Measurements from ENCODE around the gene RSPO4. TPM values are rescaled to one million over a fixed set of nuclear protein-coding genes. Genes with fewer than 3 reads are reported as not detected.
"Not testable (repeated sequence)": the region's sequence is repeated elsewhere in the genome, so short reads cannot be mapped to it uniquely, and the experiment has no call there.

Gene RSPO4
- total RNA-seq, 2 donors from 2014 or later, result 3.8 to 7.6 TPM

- 84 to 93% methylated on average over 3 of the region's 3 CpGs for WGBS, 2 experiments (ENCODE audit: insufficient coverage in 1 of 2, insufficient read length in 1 of 2)
- no peaks in the 10 kb centered on the region for H3K9me3 Mint-ChIP-seq
- Histone ChIP-seq H3K9ac (ENCODE audit: extremely low read depth, low read length, poor library complexity, severe bottlenecking) (no peak overlapping the region), H3K27me3 (ENCODE audit: control insufficient read depth, insufficient read depth, low read length, poor library complexity, severe bottlenecking) (no peaks in the 10 kb centered on the region), H3K36me3 (ENCODE audit: control insufficient read depth, insufficient read depth, low read length) (no peaks in the 10 kb centered on the region), H3K4me3 (ENCODE audit: low read length) (no peak overlapping the region), H3K9me3 (ENCODE audit: control insufficient read depth, low read length) (no peaks in the 10 kb centered on the region), H3K27ac (ENCODE audit: low read depth, low read length) (no peak overlapping the region), H3K4me1 (ENCODE audit: control insufficient read depth, insufficient read depth, low read length) (no peaks in the 10 kb centered on the region)
- no peak for DNase-seq
- H3K27ac Mint-ChIP-seq, result peak overlapping the region; percentile 30
- TF ChIP-seq, protein P1, sequence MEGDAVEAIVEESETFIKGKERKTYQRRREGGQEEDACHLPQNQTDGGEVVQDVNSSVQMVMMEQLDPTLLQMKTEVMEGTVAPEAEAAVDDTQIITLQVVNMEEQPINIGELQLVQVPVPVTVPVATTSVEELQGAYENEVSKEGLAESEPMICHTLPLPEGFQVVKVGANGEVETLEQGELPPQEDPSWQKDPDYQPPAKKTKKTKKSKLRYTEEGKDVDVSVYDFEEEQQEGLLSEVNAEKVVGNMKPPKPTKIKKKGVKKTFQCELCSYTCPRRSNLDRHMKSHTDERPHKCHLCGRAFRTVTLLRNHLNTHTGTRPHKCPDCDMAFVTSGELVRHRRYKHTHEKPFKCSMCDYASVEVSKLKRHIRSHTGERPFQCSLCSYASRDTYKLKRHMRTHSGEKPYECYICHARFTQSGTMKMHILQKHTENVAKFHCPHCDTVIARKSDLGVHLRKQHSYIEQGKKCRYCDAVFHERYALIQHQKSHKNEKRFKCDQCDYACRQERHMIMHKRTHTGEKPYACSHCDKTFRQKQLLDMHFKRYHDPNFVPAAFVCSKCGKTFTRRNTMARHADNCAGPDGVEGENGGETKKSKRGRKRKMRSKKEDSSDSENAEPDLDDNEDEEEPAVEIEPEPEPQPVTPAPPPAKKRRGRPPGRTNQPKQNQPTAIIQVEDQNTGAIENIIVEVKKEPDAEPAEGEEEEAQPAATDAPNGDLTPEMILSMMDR (conservative IDR thresholded peaks at IDR 0.05), result no peak
- H3K36me3 Mint-ChIP-seq (ENCODE audit: low read depth), result no peaks in the 10 kb centered on the region
- no peaks in the 10 kb centered on the region for H3K4me1 Mint-ChIP-seq
- H3K4me3 Mint-ChIP-seq, result no peak overlapping the region
- H3K27me3 Mint-ChIP-seq (ENCODE audit: insufficient read depth), result peaks cover 5% of the 10 kb centered on the region
Observed at GRCh38 chr20:988272-988671, 13.8 kb downstream of the RSPO4 start.

GRCh38 chr20:987677-988076, 14.4 kb downstream of the RSPO4 start:
- H3K27ac ChIP-seq (ENCODE audit: low read depth, low read length), result no peak overlapping the region
- Mint-ChIP-seq H3K9me3 (no peaks in the 10 kb centered on the region), H3K4me1 (peaks cover 4% of the 10 kb centered on the region), H3K27me3 (ENCODE audit: insufficient read depth) (peaks cover 5% of the 10 kb centered on the region), H3K36me3 (ENCODE audit: low read depth) (no peaks in the 10 kb centered on the region), H3K27ac (no peak overlapping the region), H3K4me3 (no peak overlapping the region)
- TF ChIP-seq, protein P1 (conservative IDR thresholded peaks at IDR 0.05), result no peak
- no peaks in the 10 kb centered on the region for H3K27me3 ChIP-seq (ENCODE audit: control insufficient read depth, insufficient read depth, low read length, poor library complexity, severe bottlenecking)
- no peaks in the 10 kb centered on the region for H3K4me1 ChIP-seq (ENCODE audit: control insufficient read depth, insufficient read depth, low read length)
- H3K9ac ChIP-seq (ENCODE audit: extremely low read depth, low read length, poor library complexity, severe bottlenecking), result no peak overlapping the region
- 78 to 100% methylated on average over 2 of the region's 2 CpGs for WGBS, 2 experiments (ENCODE audit: insufficient coverage in 1 of 2, insufficient read length in 1 of 2)
- H3K4me3 ChIP-seq (ENCODE audit: low read length), result no peak overlapping the region
- H3K36me3 ChIP-seq (ENCODE audit: control insufficient read depth, insufficient read depth, low read length), result no peaks in the 10 kb centered on the region
- DNase-seq, result no peak
- no peaks in the 10 kb centered on the region for H3K9me3 ChIP-seq (ENCODE audit: control insufficient read depth, low read length)

GRCh38 chr20:986733-987355, 15.3 kb downstream of the RSPO4 start:
- H3K4me3 ChIP-seq (ENCODE audit: low read length), result no peak overlapping the region
- Mint-ChIP-seq H3K36me3 (ENCODE audit: low read depth) (no peaks in the 10 kb centered on the region), H3K4me1 (peaks cover 5% of the 10 kb centered on the region), H3K27me3 (ENCODE audit: insufficient read depth) (peaks cover 5% of the 10 kb centered on the region), H3K9me3 (no peaks in the 10 kb centered on the region), H3K4me3 (no peak overlapping the region), H3K27ac (no peak overlapping the region)
- H3K27me3 ChIP-seq (ENCODE audit: control insufficient read depth, insufficient read depth, low read length, poor library complexity, severe bottlenecking), result no peaks in the 10 kb centered on the region
- H3K27ac ChIP-seq (ENCODE audit: low read depth, low read length), result no peak overlapping the region
- H3K9me3 ChIP-seq (ENCODE audit: control insufficient read depth, low read length), result no peaks in the 10 kb centered on the region
- no peaks in the 10 kb centered on the region for H3K36me3 ChIP-seq (ENCODE audit: control insufficient read depth, insufficient read depth, low read length)
- WGBS, 2 experiments (ENCODE audit: insufficient coverage in 1 of 2, insufficient read length in 1 of 2), result 84 to 92% methylated on average over 3 of the region's 4 CpGs
- H3K9ac ChIP-seq (ENCODE audit: extremely low read depth, low read length, poor library complexity, severe bottlenecking), result no peak overlapping the region
- no peaks in the 10 kb centered on the region for H3K4me1 ChIP-seq (ENCODE audit: control insufficient read depth, insufficient read depth, low read length)
- peak; percentile 56 for DNase-seq
- TF ChIP-seq, protein P1 (conservative IDR thresholded peaks at IDR 0.05), result no peak

- not testable (repeated sequence) for H3K36me3 Mint-ChIP-seq (ENCODE audit: low read depth); H3K4me1 Mint-ChIP-seq; H3K36me3 ChIP-seq (ENCODE audit: control insufficient read depth, insufficient read depth, low read length); H3K9ac ChIP-seq (ENCODE audit: extremely low read depth, low read length, poor library complexity, severe bottlenecking); H3K9me3 Mint-ChIP-seq; H3K4me3 ChIP-seq (ENCODE audit: low read length); H3K27ac ChIP-seq (ENCODE audit: low read depth, low read length); H3K9me3 ChIP-seq (ENCODE audit: control insufficient read depth, low read length); H3K4me3 Mint-ChIP-seq; H3K27me3 Mint-ChIP-seq (ENCODE audit: insufficient read depth); H3K4me1 ChIP-seq (ENCODE audit: control insufficient read depth, insufficient read depth, low read length); H3K27ac Mint-ChIP-seq; H3K27me3 ChIP-seq (ENCODE audit: control insufficient read depth, insufficient read depth, low read length, poor library complexity, severe bottlenecking); DNase-seq
- WGBS, 2 experiments (ENCODE audit: insufficient coverage in 1 of 2, insufficient read length in 1 of 2), result 83% methylated on average over 1 of the region's 1 CpG; no CpG with 5 or more reads in 1 of the 2 experiments
Observed at GRCh38 chr20:984994-985393, 17.1 kb downstream of the RSPO4 start.

Measured in endodermal cell (in vitro differentiated cells).